ENCODE data around the gene MYOG. TPM values are rescaled to one million over a fixed set of nuclear protein-coding genes. Genes with fewer than 3 reads are reported as not detected.

The MYOG gene
- total RNA-seq, 2 experiments from 2014 or later, result not detected

DNA sequence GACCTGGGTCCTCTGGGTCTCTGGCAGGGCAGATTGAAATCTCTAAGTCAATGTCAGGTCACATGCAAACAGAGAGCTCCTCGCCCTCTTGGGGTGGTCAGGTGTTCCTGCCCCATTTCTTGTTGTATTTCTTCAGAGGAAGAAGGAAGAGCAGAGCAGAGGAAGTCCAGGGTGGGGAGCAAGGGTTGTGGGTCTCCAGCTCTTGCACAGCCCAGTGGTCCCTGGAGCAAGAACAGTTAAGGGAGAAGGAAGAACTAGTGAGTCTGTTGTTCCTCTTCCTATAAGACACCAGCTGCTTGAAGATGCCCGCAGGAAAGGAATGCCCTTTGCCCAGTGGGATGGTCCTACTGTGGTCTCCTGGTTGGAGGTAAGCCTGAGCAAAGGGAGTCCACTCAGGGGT lies 26.3 kb downstream of the MYOG start:
- intact Hi-C loops (cut with DNase I, micrococcal nuclease), result no loop called here
- CTCF ChIA-PET, result interaction anchor here (3.0 kb wide), 1 partner anchor 20 kb away, joined by 19 read pairs; no protein-coding TSS in a partner anchor
- no peaks in the 10 kb centered on the region for H3K4me1 Mint-ChIP-seq

DNA sequence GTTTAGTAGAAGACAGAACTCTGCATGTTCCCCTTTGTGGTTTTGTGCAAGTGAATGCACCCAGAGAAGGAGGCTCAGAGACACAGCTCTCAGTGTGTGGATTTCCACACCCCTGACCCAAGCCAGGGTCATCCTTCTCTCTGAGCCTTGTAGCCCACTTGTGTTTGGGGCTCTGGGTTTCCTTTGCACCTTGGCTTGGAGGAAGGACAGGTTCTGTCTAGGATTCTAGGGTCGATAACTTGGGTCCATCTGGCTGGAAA lies 27.2 kb downstream of the MYOG start:
- DNase-seq (no peak), ATAC-seq (no peak)
- Mint-ChIP-seq H3K9me3 (ENCODE audit: low read depth) (no peaks in the 10 kb centered on the region), H3K27me3 (peaks cover 3% of the 10 kb centered on the region), H3K4me1 (no peaks in the 10 kb centered on the region), H3K36me3 (ENCODE audit: low read depth) (peaks cover 3% of the 10 kb centered on the region), H3K27ac (no peak overlapping the region), H3K4me3 (no peak overlapping the region)
- intact Hi-C loops (cut with DNase I, micrococcal nuclease), result no loop called here
- ChIA-PET POLR2A (no interaction called here), CTCF (interaction anchor here (0.6 to 3.0 kb wide), 2 partner anchors 19 to 140 kb away, joined by 3 to 19 read pairs; no protein-coding TSS in a partner anchor)

More for the DNA sequence above, 26.3 kb downstream of the MYOG start:
- DNase-seq (no peak), ATAC-seq (no peak)
- Mint-ChIP-seq H3K27ac (no peak overlapping the region), H3K9me3 (ENCODE audit: low read depth) (no peaks in the 10 kb centered on the region), H3K27me3 (peaks cover 3% of the 10 kb centered on the region), H3K4me3 (no peak overlapping the region), H3K36me3 (ENCODE audit: low read depth) (peaks cover 3% of the 10 kb centered on the region)
- POLR2A ChIA-PET, result no interaction called here

DNA sequence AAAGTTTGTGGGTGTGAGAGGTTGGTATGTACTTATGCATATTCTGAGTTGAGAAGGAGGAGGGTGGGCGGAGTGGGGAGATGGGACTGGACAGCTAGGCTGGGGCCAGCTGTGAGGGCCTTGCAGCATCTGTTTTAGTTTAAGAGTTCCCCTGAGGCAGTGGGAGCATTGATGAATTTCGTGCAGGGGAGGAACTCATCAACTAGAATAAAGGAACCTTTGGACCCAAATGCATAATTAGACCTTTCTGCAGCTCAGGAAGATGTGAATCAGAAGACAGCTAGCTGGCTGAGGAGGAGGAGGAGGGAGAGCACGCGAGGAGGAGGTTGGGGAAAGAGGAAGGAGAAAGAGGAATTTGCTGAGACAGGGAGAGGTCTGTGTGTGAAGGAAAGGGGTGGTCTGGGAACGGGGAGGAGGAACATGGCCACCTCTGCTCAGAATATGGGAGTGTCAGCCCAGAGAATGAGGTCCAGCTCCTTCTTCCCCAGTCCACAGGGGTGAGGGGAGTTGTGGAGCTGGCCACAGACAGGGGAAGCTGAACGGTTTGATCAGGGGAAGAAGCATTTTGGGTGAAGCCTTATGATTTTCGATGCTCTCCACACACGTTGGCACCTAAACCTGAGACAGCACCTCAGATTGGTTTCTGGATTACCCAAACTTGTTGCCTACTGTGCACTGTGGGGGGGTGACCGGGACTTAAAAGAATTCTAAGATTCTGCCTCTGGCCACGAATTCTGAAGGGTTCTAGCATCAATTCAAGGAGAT lies 27.7 kb downstream of the MYOG start:
- H3K27me3 Mint-ChIP-seq, result peaks cover 3% of the 10 kb centered on the region
- CTCF ChIA-PET, result interaction anchor here (0.6 to 3.0 kb wide), 4 partner anchors 18 to 283 kb away, joined by 3 to 19 read pairs (median 4); no protein-coding TSS in a partner anchor
- DNase-seq, result no peak
- POLR2A ChIA-PET, result no interaction called here
- H3K4me3 Mint-ChIP-seq, result no peak overlapping the region
- ATAC-seq, result no peak
- intact Hi-C loops (cut with DNase I, micrococcal nuclease), result no loop called here
- H3K27ac Mint-ChIP-seq, result no peak overlapping the region
- no peaks in the 10 kb centered on the region for H3K9me3 Mint-ChIP-seq (ENCODE audit: low read depth)
- H3K4me1 Mint-ChIP-seq, result no peaks in the 10 kb centered on the region
- H3K36me3 Mint-ChIP-seq (ENCODE audit: low read depth), result peaks cover 3% of the 10 kb centered on the region

DNA sequence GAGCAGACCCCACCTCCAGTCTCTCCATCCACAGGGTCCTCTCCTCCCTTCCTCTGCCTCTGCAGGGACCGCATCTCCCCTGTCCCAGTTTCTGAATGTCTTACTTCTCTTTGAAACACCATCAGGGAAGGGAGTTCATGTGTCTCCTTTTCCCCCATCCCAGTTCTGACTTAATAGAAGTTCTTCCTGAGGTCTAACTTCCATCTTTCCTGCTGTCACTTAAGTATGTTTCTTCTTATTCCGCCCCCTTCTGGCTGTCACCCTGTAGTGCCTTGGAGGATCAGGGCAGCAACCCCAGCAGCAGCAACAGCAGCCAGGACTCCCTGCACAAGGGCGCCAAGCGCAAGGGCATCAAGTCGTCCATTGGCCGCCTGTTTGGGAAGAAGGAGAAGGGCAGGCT lies 29.3 kb downstream of the MYOG start:
- H3K9me3 Mint-ChIP-seq (ENCODE audit: low read depth), result no peaks in the 10 kb centered on the region
- no peak overlapping the region for H3K27ac Mint-ChIP-seq
- POLR2A ChIA-PET, result no interaction called here
- CTCF ChIA-PET, result interaction anchor here (0.6 to 3.0 kb wide), 2 partner anchors 17 to 21 kb away, joined by 3 to 19 read pairs; no protein-coding TSS in a partner anchor
- peaks cover 6% of the 10 kb centered on the region for H3K27me3 Mint-ChIP-seq
- no peaks in the 10 kb centered on the region for H3K4me1 Mint-ChIP-seq
- no peak for ATAC-seq
- peaks cover 3% of the 10 kb centered on the region for H3K36me3 Mint-ChIP-seq (ENCODE audit: low read depth)
- H3K4me3 Mint-ChIP-seq, result no peak overlapping the region
- DNase-seq, result no peak
- intact Hi-C loops (cut with DNase I, micrococcal nuclease), result no loop called here

DNA sequence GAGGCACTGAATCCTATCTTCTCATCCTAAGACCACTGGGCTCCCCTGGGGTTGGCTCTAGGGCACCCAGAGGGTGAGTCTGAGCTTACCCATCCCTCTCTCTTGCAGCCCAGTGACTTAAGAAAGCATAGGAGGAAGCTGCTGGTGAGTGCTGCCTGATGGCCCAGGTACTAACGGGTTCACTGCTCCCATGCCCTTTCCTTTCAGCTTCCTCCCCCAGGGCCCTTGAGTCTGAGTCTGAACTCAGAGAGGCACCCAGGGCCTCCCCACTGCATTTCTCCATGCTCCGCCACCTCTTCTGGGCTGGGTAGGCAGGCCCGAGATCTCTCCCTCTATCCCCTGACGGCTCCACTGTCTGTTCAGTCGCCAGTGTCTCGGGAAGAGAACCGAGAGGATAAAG lies 29.8 kb downstream of the MYOG start:
- peaks cover 3% of the 10 kb centered on the region for H3K36me3 Mint-ChIP-seq (ENCODE audit: low read depth)
- peaks cover 10% of the 10 kb centered on the region for H3K27me3 Mint-ChIP-seq
- H3K9me3 Mint-ChIP-seq (ENCODE audit: low read depth), result no peaks in the 10 kb centered on the region
- intact Hi-C loops (cut with DNase I, micrococcal nuclease), result no loop called here
- no peak overlapping the region for H3K27ac Mint-ChIP-seq
- CTCF ChIA-PET, result interaction anchor here (0.5 to 1.7 kb wide), 4 partner anchors 16 to 159 kb away, joined by 3 to 6 read pairs (median 3); no protein-coding TSS in a partner anchor
- DNase-seq (no peak), ATAC-seq (no peak)
- no peaks in the 10 kb centered on the region for H3K4me1 Mint-ChIP-seq
- no peak overlapping the region for H3K4me3 Mint-ChIP-seq
- POLR2A ChIA-PET, result no interaction called here

DNA sequence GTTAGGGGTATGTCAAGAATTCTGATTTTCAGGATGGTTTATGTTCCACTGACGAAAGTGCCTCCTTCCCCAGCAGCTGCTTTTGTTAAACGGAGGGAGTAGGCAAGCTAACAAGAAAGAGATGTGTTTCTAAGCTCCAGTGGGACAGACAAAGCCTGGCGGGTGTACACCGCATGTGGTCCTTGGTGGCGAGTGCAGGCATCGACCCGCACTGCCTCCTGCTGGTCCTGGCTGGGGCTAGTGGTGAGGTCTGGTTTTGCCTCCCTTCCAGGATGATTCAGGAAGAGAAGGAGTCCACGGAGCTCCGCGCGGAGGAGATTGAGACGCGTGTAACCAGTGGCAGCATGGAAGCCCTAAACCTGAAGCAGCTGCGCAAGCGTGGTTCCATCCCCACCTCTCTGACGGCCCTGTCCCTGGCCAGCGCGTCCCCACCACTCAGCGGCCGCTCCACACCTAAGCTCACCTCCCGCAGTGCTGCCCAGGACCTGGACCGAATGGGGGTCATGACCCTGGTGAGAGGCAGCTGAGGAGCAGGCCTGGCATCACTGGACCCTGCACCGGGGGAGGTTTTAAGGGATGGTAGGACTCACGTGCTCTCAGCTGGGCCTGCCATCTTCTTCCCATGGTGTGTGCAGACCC lies 30.5 kb downstream of the MYOG start:
- H3K27me3 Mint-ChIP-seq, result peaks cover 12% of the 10 kb centered on the region
- H3K27ac Mint-ChIP-seq, result no peak overlapping the region
- H3K4me3 Mint-ChIP-seq, result no peak overlapping the region
- H3K9me3 Mint-ChIP-seq (ENCODE audit: low read depth), result no peaks in the 10 kb centered on the region
- ATAC-seq, result no peak
- POLR2A ChIA-PET, result no interaction called here
- CTCF ChIA-PET, result interaction anchor here (0.5 to 1.7 kb wide), 4 partner anchors 16 to 161 kb away, joined by 3 to 6 read pairs (median 4); no protein-coding TSS in a partner anchor
- H3K4me1 Mint-ChIP-seq, result no peaks in the 10 kb centered on the region
- intact Hi-C loops (cut with DNase I, micrococcal nuclease), result no loop called here
- peaks cover 3% of the 10 kb centered on the region for H3K36me3 Mint-ChIP-seq (ENCODE audit: low read depth)
- no peak for DNase-seq

DNA sequence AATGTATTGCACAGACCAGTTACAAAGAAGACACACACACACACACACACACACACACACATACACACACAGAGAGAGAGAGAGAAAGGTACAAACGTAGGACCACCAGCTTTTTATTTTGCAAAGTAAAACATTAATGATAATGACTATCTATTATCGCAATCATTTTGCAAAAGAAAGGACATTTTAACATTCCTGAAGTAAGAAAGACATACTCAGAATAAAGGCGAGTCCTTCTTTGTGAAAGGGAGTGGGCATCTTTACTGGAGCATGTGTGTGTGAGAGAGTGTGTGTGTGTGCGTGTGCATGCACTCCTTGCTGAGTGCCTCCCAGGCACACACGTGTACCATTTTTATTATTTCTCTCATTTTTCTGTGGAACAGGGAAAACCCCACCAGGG lies 31.2 kb downstream of the MYOG start:
- DNase-seq, result no peak
- Mint-ChIP-seq H3K27ac (no peak overlapping the region), H3K9me3 (ENCODE audit: low read depth) (no peaks in the 10 kb centered on the region), H3K36me3 (ENCODE audit: low read depth) (peaks cover 3% of the 10 kb centered on the region), H3K4me1 (no peaks in the 10 kb centered on the region), H3K4me3 (no peak overlapping the region), H3K27me3 (peaks cover 12% of the 10 kb centered on the region)
- ChIA-PET CTCF (interaction anchor here (0.8 to 2.1 kb wide), 4 partner anchors 11 to 162 kb away, joined by 4 to 8 read pairs (median 5); no protein-coding TSS in a partner anchor), POLR2A (no interaction called here)
- intact Hi-C loops (cut with DNase I, micrococcal nuclease), result no loop called here
- ATAC-seq, result no peak

DNA sequence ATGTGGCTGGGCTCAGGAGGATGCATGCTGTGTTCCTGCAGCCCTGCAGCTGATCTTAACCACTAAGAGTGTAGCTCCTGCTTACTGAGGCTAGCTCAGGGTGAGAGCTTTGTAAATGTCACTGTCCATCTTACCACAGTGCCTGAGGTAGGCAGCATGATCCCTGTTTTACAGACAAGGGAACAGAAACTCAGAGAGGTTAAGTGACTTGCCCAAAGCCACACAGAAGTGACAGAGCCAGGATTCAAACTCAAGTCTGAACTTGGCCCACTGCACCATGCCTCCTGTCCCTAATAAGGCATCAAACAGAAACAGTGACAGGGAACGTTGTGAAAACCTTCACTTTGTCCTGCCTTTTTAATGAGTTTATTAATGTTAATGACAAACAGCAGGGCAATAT lies 31.6 kb downstream of the MYOG start:
- DNase-seq, result no peak
- Mint-ChIP-seq H3K27ac (no peak overlapping the region), H3K36me3 (ENCODE audit: low read depth) (peaks cover 3% of the 10 kb centered on the region), H3K4me3 (no peak overlapping the region), H3K27me3 (peaks cover 12% of the 10 kb centered on the region), H3K9me3 (ENCODE audit: low read depth) (no peaks in the 10 kb centered on the region), H3K4me1 (no peaks in the 10 kb centered on the region)
- ChIA-PET POLR2A (no interaction called here), CTCF (interaction anchor here (0.7 to 2.1 kb wide), 4 partner anchors 11 to 161 kb away, joined by 3 to 8 read pairs (median 4); no protein-coding TSS in a partner anchor)
- no peak for ATAC-seq
- intact Hi-C loops (cut with DNase I, micrococcal nuclease), result no loop called here

DNA sequence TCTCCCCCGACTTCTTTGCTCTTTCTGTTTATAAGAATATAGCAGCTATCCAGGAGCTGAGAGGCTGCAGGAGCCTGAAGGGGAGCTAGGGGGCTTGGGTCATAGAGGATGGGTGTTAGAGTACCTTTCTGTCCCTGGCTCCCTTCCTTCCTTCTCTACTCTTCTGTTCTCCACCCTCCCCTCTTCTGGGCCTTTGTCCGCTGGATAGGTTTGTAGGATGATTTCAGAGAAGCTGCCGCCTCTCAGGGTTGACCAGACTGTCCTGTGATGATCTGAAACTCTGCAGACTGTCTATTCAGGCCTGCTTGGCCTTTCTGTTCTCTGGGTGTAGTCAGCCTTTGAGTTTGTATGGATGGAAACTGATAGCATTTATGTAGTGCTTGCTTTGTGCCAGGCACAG lies 33.2 kb downstream of the MYOG start:
- CTCF ChIA-PET, result interaction anchor here (2.1 kb wide), 1 partner anchor 13 kb away, joined by 8 read pairs; no protein-coding TSS in a partner anchor
- Mint-ChIP-seq H3K4me3 (no peak overlapping the region), H3K27ac (no peak overlapping the region), H3K9me3 (ENCODE audit: low read depth) (no peaks in the 10 kb centered on the region), H3K36me3 (ENCODE audit: low read depth) (peaks cover 6% of the 10 kb centered on the region), H3K27me3 (peaks cover 12% of the 10 kb centered on the region), H3K4me1 (no peaks in the 10 kb centered on the region)
- intact Hi-C loops (cut with DNase I, micrococcal nuclease), result no loop called here
- ATAC-seq (no peak), DNase-seq (no peak)
- POLR2A ChIA-PET, result no interaction called here

DNA sequence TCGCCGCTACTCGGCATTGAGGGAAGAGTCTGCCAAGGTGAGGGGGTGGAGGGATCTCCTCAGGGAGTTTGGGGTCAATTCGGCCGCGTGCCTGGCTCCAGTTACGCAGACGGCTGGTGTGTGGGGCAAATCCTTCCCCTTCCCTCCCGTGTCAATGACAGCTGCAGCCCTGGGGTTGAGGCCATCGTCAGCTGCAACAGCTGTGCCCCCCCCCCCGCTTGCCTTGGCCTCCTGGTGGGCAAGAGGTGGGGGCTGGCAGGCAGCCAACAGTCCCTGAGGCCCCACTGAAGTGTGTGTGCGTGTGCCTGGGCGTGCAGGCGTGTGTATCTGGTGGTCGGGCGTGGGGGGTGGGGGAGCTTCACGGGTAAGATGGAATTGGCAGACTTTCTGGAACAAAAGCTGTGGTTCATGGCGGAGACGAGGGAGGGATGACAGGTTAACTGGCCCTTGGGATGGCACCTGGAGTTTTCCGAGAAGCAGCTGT lies 33.9 kb downstream of the MYOG start:
- no peak overlapping the region for H3K4me3 Mint-ChIP-seq
- ChIA-PET CTCF (interaction anchor here (0.5 kb wide), 1 partner anchor 411 kb away, joined by 3 read pairs; no protein-coding TSS in a partner anchor), POLR2A (no interaction called here)
- ATAC-seq (no peak), DNase-seq (no peak)
- peaks cover 3% of the 10 kb centered on the region for H3K4me1 Mint-ChIP-seq
- H3K27ac Mint-ChIP-seq, result no peak overlapping the region
- no peaks in the 10 kb centered on the region for H3K9me3 Mint-ChIP-seq (ENCODE audit: low read depth)
- peaks cover 6% of the 10 kb centered on the region for H3K36me3 Mint-ChIP-seq (ENCODE audit: low read depth)
- intact Hi-C loops (cut with DNase I, micrococcal nuclease), result no loop called here
- H3K27me3 Mint-ChIP-seq, result peaks cover 12% of the 10 kb centered on the region

DNA sequence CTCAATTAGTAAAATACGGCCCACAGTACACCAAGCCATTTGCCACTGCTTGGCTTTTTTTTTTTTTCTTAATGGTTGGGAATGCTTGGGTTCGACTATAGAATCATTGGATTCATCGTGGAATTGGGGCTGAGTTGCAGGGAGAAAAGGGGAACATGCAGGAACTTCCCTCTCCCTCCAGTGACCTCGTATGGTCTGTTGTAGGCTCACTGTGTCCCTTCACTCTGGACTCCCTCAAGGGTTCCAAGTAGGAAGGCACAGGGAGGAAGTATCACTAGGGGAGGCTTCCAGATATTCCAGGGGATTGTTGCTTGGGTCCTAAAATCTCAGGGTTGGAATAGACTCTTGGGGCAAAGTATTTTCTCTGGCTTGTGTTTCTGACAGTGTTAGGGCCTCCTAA lies 35.0 kb downstream of the MYOG start:
- peaks cover 4% of the 10 kb centered on the region for H3K36me3 Mint-ChIP-seq (ENCODE audit: low read depth)
- H3K27ac Mint-ChIP-seq, result no peak overlapping the region
- ChIA-PET CTCF (interaction anchor here (1.3 kb wide), 1 partner anchor 11 kb away, joined by 4 read pairs; no protein-coding TSS in a partner anchor), POLR2A (no interaction called here)
- DNase-seq (no peak), ATAC-seq (no peak)
- H3K9me3 Mint-ChIP-seq (ENCODE audit: low read depth), result no peaks in the 10 kb centered on the region
- H3K4me3 Mint-ChIP-seq, result no peak overlapping the region
- peaks cover 9% of the 10 kb centered on the region for H3K27me3 Mint-ChIP-seq
- peaks cover 3% of the 10 kb centered on the region for H3K4me1 Mint-ChIP-seq
- intact Hi-C loops (cut with DNase I, micrococcal nuclease), result no loop called here

Measured in activated CD4-positive, alpha-beta T cell treated with anti-CD3 and anti-CD28 coated beads for 36 hours (primary cell).